D721Med (cell line): ENCODE data around the gene TCP1.
A peak's percentile ranks its signal among the peaks of the same experiment; 100 is the strongest.
"Not testable (repeated sequence)": the region's sequence is repeated elsewhere in the genome, so short reads cannot be mapped to it uniquely, and the experiment has no call there.

Experiments
- DNase-seq: peaks from one replicate; pipeline ENCODE4 v3.0.0; 2011; ENCODE audit warnings: low spot score; ENCODE audit not compliant: insufficient read length
- FAIRE-seq: peaks from 2 replicates; lab custom pipeline; 2011; peaks lifted over from hg19 to GRCh38; lab: Jason Lieb, UNC
- TF ChIP-seq, protein P1 (sequence below): IDR thresholded peaks from 2 replicates; pipeline ENCODE4 v1.5.1; 2012; ENCODE audit warnings: mild to moderate bottlenecking, control low read depth; ENCODE audit not compliant: insufficient read depth; ENCODE audit errors: missing control alignments

The TCP1 gene

DNA sequence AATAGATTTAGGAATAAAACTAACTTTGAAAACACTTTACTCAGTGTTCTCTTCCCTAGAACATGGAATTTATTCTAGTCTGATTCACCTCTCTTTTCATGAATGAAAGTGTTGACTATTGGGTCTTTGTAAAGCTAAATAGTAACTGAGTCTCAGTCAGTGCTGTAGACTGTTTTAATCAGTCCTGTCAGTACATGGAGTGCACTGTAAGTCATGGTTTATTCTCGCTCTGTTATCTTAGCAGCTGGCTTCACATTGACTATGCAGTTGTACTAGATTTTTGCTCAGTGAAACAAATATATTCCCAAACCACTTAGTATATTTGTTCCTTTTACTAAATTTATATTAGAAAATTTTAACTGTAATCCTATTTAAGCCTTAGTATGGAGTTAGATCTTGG, 42.6 kb downstream of the TCP1 start:
- TF ChIP-seq, protein P1, sequence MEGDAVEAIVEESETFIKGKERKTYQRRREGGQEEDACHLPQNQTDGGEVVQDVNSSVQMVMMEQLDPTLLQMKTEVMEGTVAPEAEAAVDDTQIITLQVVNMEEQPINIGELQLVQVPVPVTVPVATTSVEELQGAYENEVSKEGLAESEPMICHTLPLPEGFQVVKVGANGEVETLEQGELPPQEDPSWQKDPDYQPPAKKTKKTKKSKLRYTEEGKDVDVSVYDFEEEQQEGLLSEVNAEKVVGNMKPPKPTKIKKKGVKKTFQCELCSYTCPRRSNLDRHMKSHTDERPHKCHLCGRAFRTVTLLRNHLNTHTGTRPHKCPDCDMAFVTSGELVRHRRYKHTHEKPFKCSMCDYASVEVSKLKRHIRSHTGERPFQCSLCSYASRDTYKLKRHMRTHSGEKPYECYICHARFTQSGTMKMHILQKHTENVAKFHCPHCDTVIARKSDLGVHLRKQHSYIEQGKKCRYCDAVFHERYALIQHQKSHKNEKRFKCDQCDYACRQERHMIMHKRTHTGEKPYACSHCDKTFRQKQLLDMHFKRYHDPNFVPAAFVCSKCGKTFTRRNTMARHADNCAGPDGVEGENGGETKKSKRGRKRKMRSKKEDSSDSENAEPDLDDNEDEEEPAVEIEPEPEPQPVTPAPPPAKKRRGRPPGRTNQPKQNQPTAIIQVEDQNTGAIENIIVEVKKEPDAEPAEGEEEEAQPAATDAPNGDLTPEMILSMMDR: no peak
- DNase-seq: no peak
- no peak for FAIRE-seq

DNA sequence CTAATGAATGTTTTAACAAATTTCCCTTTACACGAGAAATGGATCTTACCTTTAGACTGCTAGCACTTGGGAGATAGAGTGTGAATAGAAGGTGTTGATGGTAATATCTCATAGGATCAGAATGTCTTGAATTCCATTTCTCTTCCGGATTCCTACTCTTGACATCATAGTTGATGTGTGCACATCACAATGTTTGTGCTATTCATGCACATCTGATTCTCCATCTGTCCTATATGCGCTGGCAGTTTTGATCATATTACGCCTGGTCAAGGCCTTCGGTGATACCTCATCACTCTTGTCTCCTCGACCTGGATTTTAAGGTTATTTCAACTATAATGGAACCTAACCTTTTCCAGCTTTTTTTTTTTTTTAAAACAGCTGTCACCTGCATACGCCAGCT, 44.3 kb downstream of the TCP1 start:
- FAIRE-seq (no peak), DNase-seq (no peak)
- TF ChIP-seq, protein P1: no peak

DNA sequence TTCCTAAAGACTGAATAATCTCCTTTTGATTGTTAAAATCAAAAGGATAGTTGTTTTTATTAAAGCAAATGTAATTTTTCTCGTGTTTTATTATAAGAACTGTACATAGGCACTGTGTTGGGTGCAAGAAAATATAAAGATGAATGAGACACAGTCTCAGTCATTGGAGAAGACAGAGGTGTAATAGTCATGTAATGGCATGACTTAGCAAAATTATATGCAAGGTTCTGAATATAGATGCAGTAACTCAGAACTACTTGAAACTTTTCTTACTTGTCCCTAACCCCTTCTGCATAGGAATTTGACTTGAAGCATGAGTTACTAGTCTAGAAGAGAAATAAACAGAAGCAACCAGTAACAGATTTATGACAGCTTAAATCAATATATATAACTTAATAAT, 47.2 kb downstream of the TCP1 start:
- FAIRE-seq: peak; percentile 35
- TF ChIP-seq, protein P1: no peak
- DNase-seq: no peak

DNA sequence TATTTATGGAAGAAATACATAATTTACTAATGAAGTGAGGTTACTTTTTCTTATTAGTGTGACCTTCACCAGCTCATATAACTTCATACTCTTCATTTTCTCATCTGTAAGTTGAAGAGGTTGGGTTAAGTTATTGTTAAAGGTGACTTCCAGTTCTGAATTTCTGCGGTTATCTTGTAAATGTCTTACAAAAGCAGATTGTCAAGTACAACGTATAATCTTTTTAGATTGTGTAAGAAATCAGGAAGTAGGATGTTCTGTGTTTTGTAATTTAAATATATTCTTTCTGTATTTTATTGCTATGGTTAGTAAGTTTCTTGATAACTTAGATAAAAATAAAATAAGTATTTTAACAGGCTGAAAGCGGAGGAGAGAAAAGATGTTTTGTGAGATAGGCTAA, 50.1 kb downstream of the TCP1 start:
- DNase-seq (no peak), FAIRE-seq (peak; percentile 51)
- TF ChIP-seq, protein P1: no peak

DNA sequence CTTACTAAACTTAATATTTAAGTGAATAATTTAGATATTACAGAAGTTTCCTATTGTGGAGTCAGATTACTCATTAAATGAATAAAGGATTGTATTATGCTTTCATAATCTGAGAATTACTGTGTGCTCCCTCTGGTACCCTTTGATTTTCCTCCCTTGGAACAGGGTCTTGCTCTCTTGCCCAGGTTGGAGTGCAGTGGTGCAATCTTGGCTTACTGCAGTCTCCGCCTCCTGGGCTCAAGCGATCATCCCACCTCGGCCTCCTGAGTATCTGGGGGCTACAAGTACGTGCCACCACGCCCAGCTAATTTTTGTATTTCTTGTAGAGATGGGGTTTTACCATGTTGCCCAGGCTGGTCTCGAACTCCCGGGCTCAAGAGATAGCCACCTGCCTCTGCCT, 52.5 kb downstream of the TCP1 start:
- DNase-seq (no peak), FAIRE-seq (no peak)
- TF ChIP-seq, protein P1: no peak

DNA sequence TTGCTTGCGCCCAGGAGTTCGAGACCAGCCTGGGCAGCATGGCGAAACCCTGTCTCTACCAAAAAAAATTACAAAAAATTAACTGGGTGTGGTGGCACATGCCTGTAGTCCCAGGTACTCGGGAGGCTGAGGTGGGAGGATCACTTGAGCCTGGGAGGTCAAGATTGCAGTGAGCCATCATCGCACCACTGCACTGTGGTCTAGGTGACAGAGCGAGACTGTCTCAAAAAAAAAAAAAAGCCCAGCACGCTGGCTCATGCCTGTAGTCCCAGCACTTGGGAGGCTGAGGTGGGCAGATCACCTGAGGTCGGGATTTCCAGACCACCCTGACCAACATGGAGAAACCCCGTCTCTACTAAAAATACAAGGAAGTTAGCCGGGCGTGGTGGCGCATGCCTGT, 56.0 kb downstream of the TCP1 start:
- DNase-seq, FAIRE-seq: not testable (repeated sequence)

DNA sequence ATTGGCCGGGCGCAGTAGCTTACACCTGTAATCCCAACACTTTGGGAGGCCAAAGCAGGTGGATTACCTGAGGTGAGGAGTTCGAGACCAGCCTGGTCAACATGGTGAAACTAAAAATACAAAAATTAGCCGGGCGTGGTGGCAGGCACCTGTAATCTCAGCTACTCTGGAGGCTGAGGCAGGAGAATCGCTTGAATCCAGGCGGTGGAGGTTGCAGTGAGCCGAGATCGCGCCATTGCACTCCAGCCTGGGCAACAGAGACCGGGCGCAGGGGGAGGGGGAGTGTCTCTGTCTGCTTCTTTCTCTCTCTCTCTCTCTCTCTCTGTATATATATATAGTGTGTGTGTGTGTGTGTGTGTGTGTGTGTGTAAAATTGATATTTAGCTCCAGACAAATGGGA, 56.9 kb downstream of the TCP1 start:
- DNase-seq, FAIRE-seq: not testable (repeated sequence)

DNA sequence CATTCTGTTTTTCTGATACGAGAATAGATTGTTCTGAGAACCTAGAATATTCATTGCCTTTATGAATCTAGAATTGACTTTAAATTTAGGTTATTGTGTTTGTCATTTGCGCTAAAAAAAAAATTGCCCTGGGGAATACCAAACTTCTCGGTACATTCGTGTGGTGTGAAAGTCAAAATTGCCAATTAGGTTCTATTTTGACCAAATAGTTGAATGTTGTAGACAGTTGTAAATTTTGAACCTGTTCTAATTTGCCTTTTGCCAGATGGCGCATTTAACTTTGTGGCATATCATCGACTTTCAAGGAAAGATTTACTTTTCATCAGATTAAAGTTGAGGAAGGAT, 59.1 kb downstream of the TCP1 start:
- FAIRE-seq (no peak), DNase-seq (no peak)
- TF ChIP-seq, protein P1: no peak
